MM.1S (cell line): ENCODE measurements around the gene YIPF3.
A peak's percentile ranks its signal among the peaks of the same experiment; 100 is the strongest.

Experiments
- DNase-seq: peaks from one replicate; pipeline ENCODE4 v3.0.0-alpha.2; 2015
- H2AFZ ChIP-seq: fragments of 300-600 bp; sonication (generic); 2 replicates; pipeline ENCODE4 v1.6.0; 2016; ENCODE audit warnings: antibody characterized with exemption, low read length
- H3F3A ChIP-seq: fragments of 300-600 bp; sonication (generic); 2 replicates; pipeline ENCODE4 v1.6.1; 2016; ENCODE audit warnings: mild to moderate bottlenecking, antibody characterized with exemption, low read length, moderate library complexity, mixed read lengths; ENCODE audit not compliant: insufficient read depth
- H3K27ac ChIP-seq: fragments of 300-600 bp; sonication (generic); 2 replicates; pipeline ENCODE4 v1.5.1; 2016; ENCODE audit warnings: mild to moderate bottlenecking, low read length
- H3K27me3 ChIP-seq: fragments of 300-600 bp; sonication (generic); replicated peaks from 2 replicates; pipeline ENCODE4 v1.6.0; 2016; ENCODE audit warnings: low read length; ENCODE audit not compliant: insufficient read depth
- H3K36me3 ChIP-seq: fragments of 300-600 bp; sonication (generic); replicated peaks from 2 replicates; pipeline ENCODE4 v1.6.1; 2016; ENCODE audit warnings: mild to moderate bottlenecking, low read length, mixed read lengths; ENCODE audit not compliant: insufficient read depth
- H3K4me1 ChIP-seq: fragments of 300-600 bp; sonication (generic); 2 replicates; pipeline ENCODE4 v1.6.1; 2016; ENCODE audit warnings: low read length, mixed read lengths
- H3K4me2 ChIP-seq: fragments of 300-600 bp; sonication (generic); 2 replicates; pipeline ENCODE4 v1.6.0; 2016; ENCODE audit warnings: low read depth, low read length
- H3K4me3 ChIP-seq: fragments of 300-600 bp; sonication (generic); 2 replicates; pipeline ENCODE4 v1.5.1; 2016; ENCODE audit warnings: low read length, mixed read lengths
- H3K79me2 ChIP-seq: fragments of 300-600 bp; sonication (generic); 2 replicates; pipeline ENCODE4 v1.6.1; 2016; ENCODE audit warnings: mixed run types, low read length, mixed read lengths
- H3K9ac ChIP-seq: fragments of 300-600 bp; sonication (generic); 2 replicates; pipeline ENCODE4 v1.6.1; 2016; ENCODE audit warnings: low read length, mixed read lengths
- H3K9me2 ChIP-seq: fragments of 300-600 bp; sonication (generic); replicated peaks from 2 replicates; pipeline ENCODE4 v1.6.1; 2016; ENCODE audit warnings: mild to moderate bottlenecking, low read length, mixed read lengths; ENCODE audit not compliant: insufficient read depth
- H3K9me3 ChIP-seq: fragments of 300-600 bp; sonication (generic); replicated peaks from 2 replicates; pipeline ENCODE4 v1.6.1; 2016; ENCODE audit warnings: mild to moderate bottlenecking, low read length, mixed read lengths; ENCODE audit not compliant: insufficient read depth
- H4K20me1 ChIP-seq: fragments of 300-600 bp; sonication (generic); 2 replicates; pipeline ENCODE4 v1.6.1; 2016; ENCODE audit warnings: mild to moderate bottlenecking, low read length, moderate library complexity, mixed read lengths; ENCODE audit not compliant: insufficient read depth
- EZH2 ChIP-seq: fragments of 300-600 bp; sonication (generic); optimal IDR thresholded peaks from 2 replicates; pipeline ENCODE3; 2017; ENCODE audit warnings: low read depth, mild to moderate bottlenecking, antibody characterized with exemption, low read length, mixed read lengths
- EZH2phosphoT487 ChIP-seq: fragments of 300-600 bp; sonication (generic); IDR thresholded peaks from 2 replicates; pipeline ENCODE4 v1.6.1; 2018; ENCODE audit warnings: antibody characterized with exemption, low read length
- TF ChIP-seq, protein P1 (sequence below): fragments of 300-600 bp; sonication (generic); IDR thresholded peaks from 2 replicates; pipeline ENCODE4 v1.5.1; 2016; ENCODE audit warnings: antibody characterized with exemption, low read length, mixed read lengths

The YIPF3 gene

DNA sequence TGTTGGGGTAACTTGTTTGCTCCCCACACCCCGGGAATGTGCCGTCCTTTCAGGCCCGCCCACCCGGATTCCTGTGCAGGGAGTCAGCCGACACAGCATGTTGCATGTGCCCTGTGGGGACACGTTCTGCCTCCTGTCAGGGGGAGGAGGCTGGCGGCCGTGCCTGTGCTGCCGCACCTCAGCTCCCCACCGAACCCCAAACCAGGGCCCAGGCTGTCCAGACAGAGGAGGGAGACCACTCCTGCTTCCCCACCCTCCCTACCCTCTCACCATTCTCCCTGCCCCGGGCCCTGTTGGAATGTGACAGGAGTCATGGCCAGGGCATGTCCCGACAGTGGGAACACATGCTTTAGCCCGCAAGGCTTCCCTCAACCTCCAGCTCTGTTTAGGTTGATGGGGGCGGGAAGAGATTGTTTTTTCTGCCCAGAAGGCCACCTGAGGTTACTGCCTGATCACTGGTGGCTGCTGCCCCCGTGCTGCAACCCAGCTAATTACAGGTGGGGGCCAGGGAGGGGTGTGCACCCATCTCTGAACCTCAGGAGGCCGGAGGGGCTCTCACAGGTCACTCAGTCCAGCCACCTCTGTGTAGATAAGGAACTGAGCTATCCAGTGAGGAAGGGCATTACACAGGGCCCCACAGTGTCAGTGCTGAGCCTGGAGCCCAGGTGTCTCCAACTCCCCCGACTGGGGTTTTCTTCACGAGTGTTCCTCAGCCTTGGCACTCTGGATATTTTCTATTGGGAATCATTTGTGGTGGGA lies 20.2 kb downstream of the YIPF3 start:
- no peak for TF ChIP-seq EZH2
- TF ChIP-seq EZH2phosphoT487, result no peak
- TF ChIP-seq, protein P1, sequence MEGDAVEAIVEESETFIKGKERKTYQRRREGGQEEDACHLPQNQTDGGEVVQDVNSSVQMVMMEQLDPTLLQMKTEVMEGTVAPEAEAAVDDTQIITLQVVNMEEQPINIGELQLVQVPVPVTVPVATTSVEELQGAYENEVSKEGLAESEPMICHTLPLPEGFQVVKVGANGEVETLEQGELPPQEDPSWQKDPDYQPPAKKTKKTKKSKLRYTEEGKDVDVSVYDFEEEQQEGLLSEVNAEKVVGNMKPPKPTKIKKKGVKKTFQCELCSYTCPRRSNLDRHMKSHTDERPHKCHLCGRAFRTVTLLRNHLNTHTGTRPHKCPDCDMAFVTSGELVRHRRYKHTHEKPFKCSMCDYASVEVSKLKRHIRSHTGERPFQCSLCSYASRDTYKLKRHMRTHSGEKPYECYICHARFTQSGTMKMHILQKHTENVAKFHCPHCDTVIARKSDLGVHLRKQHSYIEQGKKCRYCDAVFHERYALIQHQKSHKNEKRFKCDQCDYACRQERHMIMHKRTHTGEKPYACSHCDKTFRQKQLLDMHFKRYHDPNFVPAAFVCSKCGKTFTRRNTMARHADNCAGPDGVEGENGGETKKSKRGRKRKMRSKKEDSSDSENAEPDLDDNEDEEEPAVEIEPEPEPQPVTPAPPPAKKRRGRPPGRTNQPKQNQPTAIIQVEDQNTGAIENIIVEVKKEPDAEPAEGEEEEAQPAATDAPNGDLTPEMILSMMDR, result peak; percentile 32
- Histone ChIP-seq H3K4me2 (no peak overlapping the region), H3K4me3 (no peak overlapping the region), H3K27me3 (no peaks in the 10 kb centered on the region), H3K9ac (no peak overlapping the region), H3K4me1 (no peaks in the 10 kb centered on the region), H3F3A (no peaks in the 10 kb centered on the region), H3K9me3 (no peaks in the 10 kb centered on the region), H3K9me2 (no peaks in the 10 kb centered on the region), H3K79me2 (peaks cover 8% of the 10 kb centered on the region; the same call in 1 of the 2 replicates), H3K36me3 (0 out of 2 replicates have a peak, but pooled peaks cover 3% of the 10 kb centered on the region), H2AFZ (no peak overlapping the region), H4K20me1 (no peaks in the 10 kb centered on the region), H3K27ac (no peak overlapping the region)
- DNase-seq, result no peak

DNA sequence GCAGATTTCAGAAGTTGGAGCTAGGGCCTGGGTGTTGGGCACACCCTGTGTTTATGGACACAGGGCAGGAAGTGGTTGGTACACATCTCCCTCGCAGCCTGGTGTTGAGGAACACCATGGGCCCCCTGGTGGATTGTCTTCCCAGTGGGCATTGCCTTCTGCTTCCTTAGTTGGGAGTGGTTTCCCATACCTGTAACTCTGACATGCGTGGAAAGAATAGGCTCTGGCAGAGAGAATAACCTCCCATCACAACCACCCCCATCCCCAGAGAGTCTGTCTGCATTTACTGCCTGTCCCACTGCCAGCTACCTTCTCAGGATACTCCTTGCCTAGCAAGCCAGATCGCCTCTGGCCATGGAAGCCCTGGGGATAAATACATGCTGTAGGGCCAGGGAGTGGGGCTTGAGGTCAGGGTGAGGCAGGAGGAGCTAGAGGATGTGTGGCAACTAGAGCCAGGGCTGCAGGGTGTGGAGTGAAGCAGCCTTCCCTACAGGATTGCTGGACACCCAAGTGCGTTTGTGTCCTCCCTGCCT lies 21.3 kb downstream of the YIPF3 start:
- Histone ChIP-seq H3K4me3 (no peak overlapping the region), H3K9ac (no peak overlapping the region), H4K20me1 (no peaks in the 10 kb centered on the region), H2AFZ (no peak overlapping the region), H3K79me2 (peaks cover 8% of the 10 kb centered on the region; the same call in 1 of the 2 replicates), H3K9me3 (no peaks in the 10 kb centered on the region), H3K4me2 (no peak overlapping the region), H3F3A (no peaks in the 10 kb centered on the region), H3K27ac (no peak overlapping the region), H3K36me3 (0 out of 2 replicates have a peak, but pooled peaks cover 3% of the 10 kb centered on the region), H3K27me3 (no peaks in the 10 kb centered on the region), H3K9me2 (no peaks in the 10 kb centered on the region), H3K4me1 (no peaks in the 10 kb centered on the region)
- TF ChIP-seq, protein P1, result no peak
- TF ChIP-seq EZH2phosphoT487 (no peak), EZH2 (no peak)
- DNase-seq, result no peak

DNA sequence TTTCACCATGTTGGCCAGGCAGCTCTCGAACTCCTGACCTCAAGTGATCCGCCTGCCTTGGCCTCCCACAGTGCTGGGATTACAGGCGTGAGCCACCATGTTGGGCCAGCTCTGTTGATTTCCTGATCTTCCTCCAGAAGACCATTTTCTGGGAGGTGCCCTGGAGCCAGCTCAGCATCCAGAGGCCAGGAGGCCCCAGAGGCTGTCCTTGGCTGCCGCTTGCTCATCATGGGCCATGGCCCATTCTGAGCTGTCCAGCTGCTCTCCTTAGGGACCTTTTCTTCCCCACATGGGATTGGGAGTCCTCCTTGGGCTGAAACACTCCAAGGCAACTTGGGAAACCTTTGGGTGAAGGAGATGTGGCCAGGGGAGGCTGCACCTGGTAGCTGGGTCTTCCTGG lies 22.0 kb downstream of the YIPF3 start:
- H3K9me2 ChIP-seq, result no peaks in the 10 kb centered on the region
- H3K27me3 ChIP-seq, result no peaks in the 10 kb centered on the region
- H3K4me3 ChIP-seq, result no peak overlapping the region
- H2AFZ ChIP-seq, result no peak overlapping the region
- 0 out of 2 replicates have a peak, but pooled peaks cover 3% of the 10 kb centered on the region for H3K36me3 ChIP-seq
- TF ChIP-seq, protein P1, result no peak
- TF ChIP-seq EZH2 (no peak), EZH2phosphoT487 (no peak)
- H3K4me2 ChIP-seq, result no peak overlapping the region
- H3K9ac ChIP-seq, result no peak overlapping the region
- H3K9me3 ChIP-seq, result no peaks in the 10 kb centered on the region
- peaks cover 8% of the 10 kb centered on the region; the same call in 1 of the 2 replicates for H3K79me2 ChIP-seq
- H4K20me1 ChIP-seq, result no peaks in the 10 kb centered on the region
- no peak overlapping the region for H3K27ac ChIP-seq
- no peaks in the 10 kb centered on the region for H3K4me1 ChIP-seq
- H3F3A ChIP-seq, result no peaks in the 10 kb centered on the region
- no peak for DNase-seq
